ENCODE measurements around the gene TMEM50A. TPM values are rescaled to one million over a fixed set of nuclear protein-coding genes. Genes with fewer than 3 reads are reported as not detected.
"Not testable (repeated sequence)": the region's sequence is repeated elsewhere in the genome, so short reads cannot be mapped to it uniquely, and the experiment has no call there.

Gene TMEM50A
- total and polyA plus RNA-seq, 9 of the 15 experiments (the other 6 are each of a cell fraction or from before 2014, with no cell fraction given) = 43.7 to 195 (median 137) TPM

GRCh38 chr1:25388691-25389090 is 50.6 kb downstream of the TMEM50A start:
- WGBS (ENCODE audit: insufficient coverage, low coverage, missing lambda C conversion rate) = 43% methylated on average over 7 of the region's 9 CpGs
- H4K20me1 ChIP-seq (replicated peaks; ENCODE audit: control insufficient read depth, insufficient read depth, low read length); BruUV-seq (replicated peaks); H3K9ac ChIP-seq (ENCODE audit: insufficient read depth in 1 of 2, low read depth in 2 of 2, low read length in 2 of 2); CTCF ChIA-PET (ENCODE audit: low intra/inter-chr PET ratio); H3K27me3 ChIP-seq (ENCODE audit: control insufficient read depth in 2 of 2, insufficient read depth in 2 of 2, low read length in 2 of 2); intact Hi-C loops (cut with micrococcal nuclease); in situ Hi-C loops (cut with MboI); FAIRE-seq; H3K4me1 ChIP-seq (replicated peaks in 1 of 2; ENCODE audit: control insufficient read depth in 2 of 2, insufficient read depth in 2 of 2, low read length in 2 of 2); H3K9me3 ChIP-seq (replicated peaks; ENCODE audit: control insufficient read depth, insufficient read depth, low read depth, low read length); H3K27ac ChIP-seq (ENCODE audit: extremely low read depth, low read depth, low read length); H3K9me1 ChIP-seq (ENCODE audit: control insufficient read depth, insufficient read depth, low read length); H3K79me2 ChIP-seq (ENCODE audit: control insufficient read depth, insufficient read depth, low read length); H3K36me3 ChIP-seq (ENCODE audit: control insufficient read depth, insufficient read depth, low read length); H3K4me3 ChIP-seq; H3K4me2 ChIP-seq (ENCODE audit: insufficient read depth, low read length); H2AFZ ChIP-seq (ENCODE audit: low read depth, low read length): not testable (repeated sequence)
- peak; percentile 16; the same call in 1 of the 3 replicates for ATAC-seq
- peak in 1 of 4 experiments; percentile 16 for DNase-seq (ENCODE audit: extremely low read depth in 1 of 4, low spot score in 3 of 4)
- POLR2A ChIA-PET = interaction anchor here (0.6 kb wide), 1 partner anchor 533 kb away, joined by 3 read pairs; no protein-coding TSS in a partner anchor
- TF ChIP-seq NFIC (IDR thresholded peaks at IDR 0.05) = peak; percentile 73

DNA sequence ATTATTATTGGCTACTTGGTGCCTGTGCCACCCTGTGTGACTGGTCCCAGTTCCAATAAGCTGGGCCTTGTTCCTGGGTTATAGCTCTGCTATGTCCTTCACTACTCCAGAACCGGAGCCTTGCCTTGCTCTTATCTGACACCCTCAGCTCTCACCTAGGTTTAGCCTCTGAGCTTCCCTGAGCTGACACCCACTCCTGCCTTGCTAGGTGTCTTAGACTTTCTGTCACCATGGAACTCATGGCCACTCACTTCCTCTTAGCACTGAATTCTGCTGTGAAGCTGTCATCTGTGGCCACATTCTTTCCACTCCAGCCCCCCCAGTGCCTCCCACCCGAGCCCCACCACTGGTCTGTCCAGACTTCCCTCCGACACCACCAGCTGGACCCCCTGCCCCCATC is 51.6 kb downstream of the TMEM50A start:
- H3K36me3 ChIP-seq (ENCODE audit: control insufficient read depth, insufficient read depth, low read length); H3K27me3 ChIP-seq (ENCODE audit: control insufficient read depth in 2 of 2, insufficient read depth in 2 of 2, low read length in 2 of 2); CTCF ChIA-PET (ENCODE audit: low intra/inter-chr PET ratio); H3K9ac ChIP-seq (ENCODE audit: insufficient read depth in 1 of 2, low read depth in 2 of 2, low read length in 2 of 2); H3K4me2 ChIP-seq (ENCODE audit: insufficient read depth, low read length); POLR2A ChIA-PET; H3K79me2 ChIP-seq (ENCODE audit: control insufficient read depth, insufficient read depth, low read length); in situ Hi-C loops (cut with MboI); H3K4me3 ChIP-seq; H2AFZ ChIP-seq (ENCODE audit: low read depth, low read length); H3K9me3 ChIP-seq (replicated peaks; ENCODE audit: control insufficient read depth, insufficient read depth, low read depth, low read length); BruUV-seq (replicated peaks); H3K4me1 ChIP-seq (replicated peaks in 1 of 2; ENCODE audit: control insufficient read depth in 2 of 2, insufficient read depth in 2 of 2, low read length in 2 of 2); H4K20me1 ChIP-seq (replicated peaks; ENCODE audit: control insufficient read depth, insufficient read depth, low read length); H3K9me1 ChIP-seq (ENCODE audit: control insufficient read depth, insufficient read depth, low read length); H3K27ac ChIP-seq (ENCODE audit: extremely low read depth, low read depth, low read length): not testable (repeated sequence)
- 0 out of 2 replicates have a peak, but pooled peaks have one; percentile 14 for TF ChIP-seq EGR1 (conservative IDR thresholded peaks at IDR 0.05)
- ATAC-seq = peak; percentile 63
- WGBS (ENCODE audit: insufficient coverage, low coverage, missing lambda C conversion rate) = 42% methylated on average over 3 of the region's 3 CpGs
- FAIRE-seq = peak; percentile 78
- DNase-seq (ENCODE audit: extremely low read depth in 1 of 4, low spot score in 3 of 4) = peak in 1 of 4 experiments; percentile 47
- intact Hi-C loops (cut with micrococcal nuclease) = loop anchor here (10.0 kb wide), 1 partner anchor 145 kb away; the partner anchor contains the start of gene RSRP1
